Pulmonary artery endothelial cell (primary cell): ENCODE measurements around the gene SERINC5. TPM values are rescaled to one million over a fixed set of nuclear protein-coding genes. Genes with fewer than 3 reads are reported as not detected.
"Not testable (repeated sequence)": the region's sequence is repeated elsewhere in the genome, so short reads cannot be mapped to it uniquely, and the experiment has no call there.

Experiments
- DNase-seq: peaks from one replicate; pipeline ENCODE4 v3.0.0-alpha.2; 2011; ENCODE audit warnings: low read depth, low spot score
- total RNA-seq: library from RNA; depleted of rRNA; stranded (reverse); fragments of >200 nt; gene quantifications from 2 replicates; pipeline ENCODE4 v1.2.3, GENCODE V29; 2014

Gene SERINC5
- total RNA-seq, 1 donor from 2014 or later = 6.3 TPM

GRCh38 chr5:80139466-80139972, 116.3 kb downstream of the SERINC5 start:
- no peak for DNase-seq

- DNase-seq = no peak
Observed at GRCh38 chr5:80138486-80138885, 117.4 kb downstream of the SERINC5 start.

GRCh38 chr5:80136798-80137197, 119.0 kb downstream of the SERINC5 start:
- not testable (repeated sequence) for DNase-seq

GRCh38 chr5:80134876-80135275, 121.0 kb downstream of the SERINC5 start:
- no peak for DNase-seq

GRCh38 chr5:80129146-80129545, 126.7 kb downstream of the SERINC5 start:
- no peak for DNase-seq

GRCh38 chr5:80128141-80128540, 127.7 kb downstream of the SERINC5 start:
- no peak for DNase-seq

GRCh38 chr5:80127116-80127552, 128.7 kb downstream of the SERINC5 start:
- no peak for DNase-seq

GRCh38 chr5:80125962-80126480, 129.8 kb downstream of the SERINC5 start:
- no peak for DNase-seq

- no peak for DNase-seq
Observed at GRCh38 chr5:80125022-80125961, 130.6 kb downstream of the SERINC5 start.

- no peak for DNase-seq
Observed at GRCh38 chr5:80124121-80124918, 131.5 kb downstream of the SERINC5 start.

GRCh38 chr5:80122579-80122978, 133.3 kb downstream of the SERINC5 start:
- no peak for DNase-seq

- DNase-seq = no peak
Observed at GRCh38 chr5:80119372-80119771, 136.5 kb downstream of the SERINC5 start.

GRCh38 chr5:80117446-80117845, 138.4 kb downstream of the SERINC5 start:
- no peak for DNase-seq

GRCh38 chr5:80116465-80116864, 139.4 kb downstream of the SERINC5 start:
- no peak for DNase-seq

GRCh38 chr5:80116000-80116399, 139.8 kb downstream of the SERINC5 start:
- no peak for DNase-seq

- DNase-seq = no peak
Observed at GRCh38 chr5:80114860-80115259, 141.0 kb downstream of the SERINC5 start.

- not testable (repeated sequence) for DNase-seq
Observed at GRCh38 chr5:80111376-80111990, 144.4 kb downstream of the SERINC5 start.

- DNase-seq = no peak
Observed at GRCh38 chr5:80109646-80110478, 146.0 kb downstream of the SERINC5 start.

- no peak for DNase-seq
Observed at GRCh38 chr5:80106916-80107315, 148.9 kb downstream of the SERINC5 start.

- DNase-seq = no peak
Observed at GRCh38 chr5:80105698-80106439, 150.0 kb downstream of the SERINC5 start.
